ENCODE data around the gene GOLGA8G.
"Not testable (repeated sequence)": the region's sequence is repeated elsewhere in the genome, so short reads cannot be mapped to it uniquely, and the experiment has no call there.

The GOLGA8G gene, protein sequence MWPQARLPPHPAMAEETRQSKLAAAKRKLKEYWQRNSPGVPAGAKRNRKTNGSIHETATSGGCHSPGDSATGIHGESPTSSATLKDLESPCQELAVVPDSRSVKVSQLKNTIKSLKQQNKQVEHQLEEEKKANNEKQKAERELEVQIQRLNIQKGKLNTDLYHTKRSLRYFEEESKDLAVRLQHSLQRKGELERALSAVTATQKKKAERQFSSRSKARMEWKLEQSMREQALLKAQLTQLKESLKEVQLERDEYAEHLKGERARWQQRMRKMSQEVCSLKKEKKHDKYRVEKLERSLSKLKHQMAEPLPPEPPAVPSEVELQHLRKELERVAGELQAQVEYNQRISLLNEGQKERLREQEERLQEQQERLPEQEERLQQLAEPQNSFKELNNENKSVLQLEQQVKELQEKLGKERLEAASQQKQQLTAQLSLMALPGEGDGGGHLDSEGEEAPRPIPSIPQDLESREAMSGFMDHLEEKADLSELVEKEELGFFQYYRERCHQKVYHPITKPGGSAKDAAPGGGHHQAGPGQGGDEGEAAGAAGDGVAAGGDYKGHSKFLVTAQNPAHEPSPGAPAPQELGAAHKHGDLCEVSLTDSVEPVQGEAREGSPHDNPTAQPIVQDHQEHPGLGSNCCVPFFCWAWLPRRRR

DNA sequence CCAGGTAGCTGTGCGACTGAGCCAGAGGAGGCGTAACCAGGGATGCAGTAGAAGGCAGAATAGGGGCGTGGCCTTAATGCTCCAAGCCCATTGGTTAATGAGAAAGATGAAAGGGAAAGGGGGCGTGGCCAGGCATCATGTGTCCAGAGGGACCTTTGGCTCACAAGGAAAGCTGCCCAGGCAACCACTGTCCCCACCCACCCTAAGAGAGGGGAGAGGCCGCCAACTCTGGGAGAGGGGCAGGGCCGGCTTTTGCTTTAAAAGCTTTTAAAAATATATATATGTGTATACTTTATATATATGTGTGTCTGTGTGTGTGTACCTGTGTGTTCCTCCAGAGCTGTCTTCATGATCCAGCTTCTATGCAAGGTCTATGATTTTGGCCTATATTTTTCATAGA lies at the start of gene GOLGA8G:
Gene GOLGA8G (minus strand): TSS at position 18 of the 400 bp plus-strand sequence. CDS start 62 bp downstream, outside the sequence.
- not testable (repeated sequence) for ATAC-seq

DNA sequence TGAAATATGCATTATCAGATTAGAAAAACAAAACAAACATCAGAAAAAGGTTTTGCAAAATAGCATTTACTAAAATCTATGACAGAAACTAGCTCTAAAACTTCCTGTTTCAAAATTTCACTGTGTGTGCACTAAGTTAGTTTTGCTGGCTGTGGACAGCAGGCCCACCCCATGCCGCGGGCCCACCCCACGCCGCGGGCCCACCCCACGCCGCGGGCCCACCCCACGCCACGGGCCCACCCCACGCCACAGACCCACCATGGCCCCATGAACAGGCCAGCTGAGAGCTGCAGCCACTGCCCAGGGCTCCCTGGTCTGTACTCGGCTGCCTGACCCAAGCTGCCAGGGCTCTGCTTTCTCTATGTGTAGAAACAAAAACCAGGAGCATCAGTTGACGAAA lies 40.6 kb upstream of the GOLGA8G start:
- not testable (repeated sequence) for ATAC-seq

DNA sequence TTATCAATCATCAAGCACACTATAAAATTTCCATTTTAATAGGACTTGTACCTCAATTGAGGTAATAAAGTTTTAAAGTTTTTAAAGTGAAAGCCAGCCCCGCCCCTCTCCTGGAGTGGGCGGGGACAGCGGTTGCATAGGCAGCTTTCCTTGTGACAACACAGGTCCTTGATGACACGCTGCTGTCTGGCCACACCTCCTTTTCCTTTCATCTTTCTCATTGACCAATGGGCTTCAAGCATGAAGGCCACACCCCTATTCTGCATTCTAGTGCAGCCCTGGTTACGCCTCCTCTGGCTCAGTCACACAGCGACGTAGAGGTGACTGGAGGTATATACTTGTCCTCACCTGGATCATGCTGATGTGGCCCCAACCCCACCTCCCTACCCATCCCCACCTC lies 20.5 kb upstream of the GOLGA8G start, which contains the start of gene GOLGA6L25:
Gene GOLGA6L25 (plus strand): TSS at position 301 of the 400 bp plus-strand sequence. CDS start 61 bp downstream, at position 362.
- not testable (repeated sequence) for ATAC-seq

DNA sequence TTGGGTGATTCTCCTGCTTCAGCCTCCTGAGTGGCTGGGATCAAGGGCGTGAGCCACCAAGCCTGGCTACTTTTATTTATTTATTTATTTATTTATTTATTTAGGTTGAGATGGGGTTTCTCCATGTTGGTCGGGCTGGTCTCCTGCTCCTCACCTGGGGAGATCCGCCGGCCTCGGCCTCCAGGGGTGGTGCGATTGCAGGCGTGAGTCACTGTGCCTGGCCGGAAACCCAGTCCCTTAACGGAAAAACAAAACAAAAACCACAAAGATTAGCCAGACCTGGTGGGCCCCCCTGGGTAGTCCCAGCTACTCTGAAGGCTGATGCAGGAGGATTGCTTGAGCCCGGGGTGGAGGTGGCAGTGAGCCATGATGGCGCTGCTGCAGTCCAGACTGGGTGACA lies 17.6 kb downstream of the GOLGA8G start:
- ATAC-seq: not testable (repeated sequence)

DNA sequence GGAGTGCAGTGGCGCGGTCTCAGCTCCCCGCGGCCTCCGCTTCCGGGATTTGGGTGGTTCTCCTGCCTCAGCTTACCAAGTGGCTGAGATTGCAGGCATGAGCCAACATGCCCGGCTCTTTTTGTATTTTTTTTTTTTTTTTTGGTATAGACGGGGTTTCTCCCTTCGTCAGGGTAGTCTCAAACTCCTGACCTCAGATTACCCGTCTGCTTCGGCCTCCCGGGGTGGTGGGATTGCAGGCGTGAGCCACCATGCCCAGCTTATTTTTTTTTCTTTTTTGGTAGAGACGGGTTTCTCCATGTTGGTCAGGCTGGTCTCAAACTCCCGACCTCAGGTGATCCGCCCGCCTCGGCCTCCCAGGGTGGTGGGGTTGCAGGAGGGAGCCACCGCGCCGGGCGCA lies 18.6 kb downstream of the GOLGA8G start:
- ATAC-seq: not testable (repeated sequence)

DNA sequence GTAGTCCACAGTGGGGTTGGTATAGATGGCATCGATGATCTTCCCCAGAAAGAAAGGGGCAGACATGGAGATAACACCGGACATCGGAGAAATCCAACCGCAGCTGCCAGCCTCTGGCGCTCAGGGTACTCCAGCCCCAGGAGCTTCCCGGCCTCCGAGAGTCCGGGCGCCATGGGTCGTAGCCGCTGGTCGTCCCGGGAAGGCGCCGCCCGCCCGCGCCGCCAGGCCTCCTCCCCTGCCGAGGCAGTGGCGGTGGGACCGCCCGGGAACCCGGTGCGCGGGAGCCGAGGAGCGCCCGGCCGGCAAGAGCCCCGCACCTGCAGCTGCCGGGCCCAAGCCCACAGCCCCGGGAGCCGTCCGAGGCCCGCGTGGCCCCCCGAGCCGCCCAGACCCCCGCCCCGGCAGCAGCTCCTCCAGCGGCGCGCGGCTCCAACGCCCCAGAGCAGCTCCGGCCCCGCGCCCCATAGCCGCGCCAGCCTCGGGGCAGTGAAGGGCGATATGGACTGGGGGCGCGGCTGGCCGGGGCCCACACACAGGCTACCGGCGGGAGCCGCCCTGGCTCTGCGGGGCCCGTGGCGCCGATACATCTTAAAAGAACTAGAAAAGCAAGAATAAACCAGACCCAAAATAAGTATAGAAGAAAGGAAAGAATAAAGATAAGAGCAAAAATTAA lies 24.4 kb downstream of the GOLGA8G start:
- ATAC-seq: peak; percentile 27; the same call in 2 of the 3 replicates

DNA sequence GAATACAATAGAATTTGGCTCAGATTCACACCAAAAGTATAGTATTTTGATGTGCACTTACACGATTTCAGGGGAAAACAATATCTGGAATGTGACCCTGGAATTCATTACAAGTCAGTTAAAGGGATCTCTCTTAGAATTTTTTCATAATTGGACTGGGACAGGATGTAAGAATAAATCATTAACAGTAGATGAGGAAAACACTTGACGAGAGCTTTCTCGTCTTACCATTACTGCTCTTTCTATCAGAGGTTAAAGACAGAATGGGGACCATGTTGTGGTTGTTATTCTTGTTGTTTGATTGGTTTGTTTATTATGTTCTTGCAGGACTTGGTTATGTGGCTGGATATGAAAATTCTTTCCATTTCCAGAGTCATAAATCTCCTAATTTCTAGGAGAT lies 51.4 kb downstream of the GOLGA8G start:
- not testable (repeated sequence) for ATAC-seq

Measured in SK-N-SH treated with all-trans-retinoic acid at 6 μM for 48 hours (cell line).